ENCODE data around the gene MGAT4B. TPM values are rescaled to one million over a fixed set of nuclear protein-coding genes. Genes with fewer than 3 reads are reported as not detected.

MGAT4B gene
- total RNA-seq, 2 experiments from 2014 or later: 61.1 to 96.5 TPM

DNA sequence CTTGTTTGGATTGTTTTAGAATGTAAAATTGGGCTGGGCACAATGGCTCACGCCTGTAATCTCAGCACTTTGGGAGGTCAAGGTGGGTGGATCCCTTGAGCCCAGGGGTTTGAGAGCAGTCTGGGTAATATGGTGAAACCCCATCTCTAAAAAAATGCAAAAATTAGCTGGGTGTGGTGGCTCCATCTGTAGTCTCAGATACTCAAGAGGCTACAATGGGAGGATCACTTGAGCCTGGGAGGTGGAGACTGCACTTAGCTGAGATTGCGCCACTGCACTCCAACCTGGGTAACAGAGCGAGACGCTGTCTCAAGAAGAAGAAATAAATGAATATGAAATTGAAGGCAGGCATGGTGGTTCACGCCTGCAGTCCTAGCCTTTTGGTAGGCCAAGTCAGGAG is 52.7 kb downstream of the MGAT4B start:
- H3K27ac ChIP-seq (ENCODE audit: low read depth, low read length, poor library complexity, severe bottlenecking): no peak overlapping the region
- intact Hi-C loops (cut with micrococcal nuclease; ENCODE audit: unreplicated experiment): no loop called here
- no TSS peak for BruUV-seq (replicated peaks)
- ChIA-PET CTCF (ENCODE audit: unreplicated experiment) (no interaction called here), POLR2A (interaction anchor here (0.6 kb wide), 1 partner anchor 40 kb away, joined by 3 read pairs; the partner anchor contains the start of gene LTC4S)
- peaks cover 29% of the 10 kb centered on the region for H3K36me3 ChIP-seq (ENCODE audit: insufficient read depth, low read length)
- no peaks in the 10 kb centered on the region for H3K4me1 ChIP-seq (ENCODE audit: insufficient read depth, low read length, poor library complexity, severe bottlenecking)
- H3K79me2 ChIP-seq (ENCODE audit: insufficient read depth, low read depth, low read length): peaks cover 86% of the 10 kb centered on the region
- no peak overlapping the region for H3K4me3 ChIP-seq (ENCODE audit: low read depth, low read length, poor library complexity, severe bottlenecking)
- H3K4me2 ChIP-seq (ENCODE audit: low read length): no peak overlapping the region
- no peak overlapping the region for H2AFZ ChIP-seq (ENCODE audit: low read length)
- no peaks in the 10 kb centered on the region for H3K9me2 ChIP-seq (ENCODE audit: insufficient read depth, low read length)
- H4K20me1 ChIP-seq (ENCODE audit: insufficient read depth, low read length): peaks cover 3% of the 10 kb centered on the region; the same call in 1 of the 2 replicates
- no peak for DNase-seq (ENCODE audit: low spot score)
- H3K9me3 ChIP-seq (ENCODE audit: low read length): no peaks in the 10 kb centered on the region
- TF ChIP-seq CTCF (conservative IDR thresholded peaks at IDR 0.05; ENCODE audit: low read length) (no peak), EZH2phosphoT487 (IDR thresholded peaks at IDR 0.05; ENCODE audit: borderline replicate concordance, low read depth, low read length) (no peak)

DNA sequence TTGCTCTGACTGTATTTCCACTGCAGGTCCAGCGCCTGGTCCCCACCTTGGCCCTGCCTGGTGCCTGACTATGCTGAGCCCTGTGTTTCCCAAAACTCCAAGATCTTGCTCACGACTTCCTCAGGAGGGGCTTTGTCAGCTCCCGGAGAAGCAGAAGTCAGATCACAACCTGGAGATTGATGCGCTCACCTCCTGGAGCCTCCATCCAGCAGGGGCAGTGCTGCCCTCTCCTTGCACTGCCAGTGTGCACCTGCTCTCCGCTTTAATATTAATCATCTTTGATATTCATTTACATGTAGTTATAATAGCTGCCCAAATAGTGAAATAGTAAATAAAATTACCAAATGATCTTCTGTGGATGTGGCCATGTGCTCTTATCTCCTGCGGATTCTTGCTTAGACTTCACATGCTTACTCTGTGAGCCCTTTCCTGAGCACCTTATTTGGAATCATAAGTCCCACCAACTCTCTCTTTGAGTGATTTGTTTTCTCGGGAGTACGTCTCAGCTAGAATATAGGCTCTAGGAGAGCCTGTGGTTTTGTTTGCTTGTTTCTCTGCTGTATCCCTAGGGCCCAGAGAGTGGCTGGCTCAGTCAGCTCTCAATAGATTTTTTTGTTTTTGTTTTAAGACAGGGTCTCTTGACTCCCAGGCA is 56.7 kb downstream of the MGAT4B start:
- intact Hi-C loops (cut with micrococcal nuclease; ENCODE audit: unreplicated experiment): no loop called here
- Histone ChIP-seq H3K4me2 (ENCODE audit: low read length) (no peak overlapping the region), H3K9me3 (ENCODE audit: low read length) (no peaks in the 10 kb centered on the region), H3K36me3 (ENCODE audit: insufficient read depth, low read length) (peaks cover 56% of the 10 kb centered on the region), H3K9me2 (ENCODE audit: insufficient read depth, low read length) (no peaks in the 10 kb centered on the region), H3K27ac (ENCODE audit: low read depth, low read length, poor library complexity, severe bottlenecking) (no peak overlapping the region), H4K20me1 (ENCODE audit: insufficient read depth, low read length) (no peaks in the 10 kb centered on the region), H2AFZ (ENCODE audit: low read length) (no peak overlapping the region), H3K4me3 (ENCODE audit: low read depth, low read length, poor library complexity, severe bottlenecking) (no peak overlapping the region), H3K79me2 (ENCODE audit: insufficient read depth, low read depth, low read length) (peaks cover 83% of the 10 kb centered on the region), H3K4me1 (ENCODE audit: insufficient read depth, low read length, poor library complexity, severe bottlenecking) (no peaks in the 10 kb centered on the region)
- BruUV-seq (replicated peaks): no TSS peak
- DNase-seq (ENCODE audit: low spot score): no peak
- CTCF ChIA-PET (ENCODE audit: unreplicated experiment): no interaction called here
- POLR2A ChIA-PET: no interaction called here
- TF ChIP-seq CTCF (conservative IDR thresholded peaks at IDR 0.05; ENCODE audit: low read length) (no peak), EZH2phosphoT487 (IDR thresholded peaks at IDR 0.05; ENCODE audit: borderline replicate concordance, low read depth, low read length) (no peak)

- Histone ChIP-seq H3K4me3 (ENCODE audit: low read depth, low read length, poor library complexity, severe bottlenecking) (no peak overlapping the region), H3K4me1 (ENCODE audit: insufficient read depth, low read length, poor library complexity, severe bottlenecking) (no peaks in the 10 kb centered on the region), H3K27ac (ENCODE audit: low read depth, low read length, poor library complexity, severe bottlenecking) (no peak overlapping the region), H3K9me3 (ENCODE audit: low read length) (no peaks in the 10 kb centered on the region), H3K4me2 (ENCODE audit: low read length) (no peak overlapping the region), H2AFZ (ENCODE audit: low read length) (no peak overlapping the region), H4K20me1 (ENCODE audit: insufficient read depth, low read length) (no peaks in the 10 kb centered on the region), H3K79me2 (ENCODE audit: insufficient read depth, low read depth, low read length) (peaks cover 80% of the 10 kb centered on the region), H3K36me3 (ENCODE audit: insufficient read depth, low read length) (peaks cover 71% of the 10 kb centered on the region), H3K9me2 (ENCODE audit: insufficient read depth, low read length) (no peaks in the 10 kb centered on the region)
- no TSS peak for BruUV-seq (replicated peaks)
- ChIA-PET CTCF (ENCODE audit: unreplicated experiment) (no interaction called here), POLR2A (no interaction called here)
- no peak for DNase-seq (ENCODE audit: low spot score)
- intact Hi-C loops (cut with micrococcal nuclease; ENCODE audit: unreplicated experiment): no loop called here
- TF ChIP-seq CTCF (conservative IDR thresholded peaks at IDR 0.05; ENCODE audit: low read length): no peak
- no peak for TF ChIP-seq EZH2phosphoT487 (IDR thresholded peaks at IDR 0.05; ENCODE audit: borderline replicate concordance, low read depth, low read length)
Observed at GRCh38 chr5:179747811-179748210, 58.9 kb downstream of the MGAT4B start.
